ENCODE results near the gene AFG3L2. TPM values are rescaled to one million over a fixed set of nuclear protein-coding genes. Genes with fewer than 3 reads are reported as not detected.
A peak's percentile ranks its signal among the peaks of the same experiment; 100 is the strongest.

AFG3L2 gene
- total and polyA plus RNA-seq, 2 of the 13 experiments (the other 11 are each of a cell fraction or from before 2014, with no cell fraction given), result 28.6 to 86.9 TPM

DNA sequence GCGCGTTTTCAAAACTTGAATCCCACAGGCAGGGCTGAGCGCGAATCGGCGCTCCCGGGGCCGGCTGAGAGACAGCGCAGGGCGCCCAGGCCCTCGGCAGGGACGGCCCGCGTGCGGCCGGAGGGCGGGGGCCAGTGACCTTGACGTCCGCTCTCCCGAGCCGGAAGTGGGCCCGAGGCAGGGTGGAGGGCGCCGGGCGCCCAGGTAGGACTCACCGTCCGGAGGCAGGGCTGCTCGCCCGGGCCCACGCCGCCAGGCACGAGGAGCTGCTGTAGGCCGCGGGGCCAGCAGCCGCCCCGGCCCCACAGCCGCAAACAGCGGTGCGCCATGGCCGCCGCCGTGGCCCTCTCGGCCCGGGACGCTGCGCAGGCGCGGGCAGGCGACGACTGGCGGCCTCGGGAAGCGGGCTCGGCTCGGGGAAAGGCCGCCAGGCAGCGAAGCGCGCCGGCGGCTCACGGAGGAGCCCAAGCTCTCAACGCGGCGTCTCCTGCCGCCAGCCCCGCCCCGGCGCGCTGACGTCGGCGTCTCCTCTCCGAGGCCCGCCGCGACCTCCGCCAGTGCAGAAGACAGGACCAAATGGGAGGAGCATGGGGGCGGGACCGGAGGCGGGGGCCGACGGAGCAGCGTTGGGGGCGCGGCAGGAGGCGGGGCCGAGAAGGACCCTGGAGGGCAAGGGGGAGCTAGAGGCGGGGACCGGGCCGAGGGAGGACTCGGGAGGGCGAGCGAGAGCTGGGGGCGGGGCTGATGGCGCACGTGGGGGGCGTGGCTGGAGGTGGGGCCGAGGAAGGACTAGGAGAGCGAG lies at the start of gene AFG3L2 (continued):
- TF ChIP-seq, protein P1, sequence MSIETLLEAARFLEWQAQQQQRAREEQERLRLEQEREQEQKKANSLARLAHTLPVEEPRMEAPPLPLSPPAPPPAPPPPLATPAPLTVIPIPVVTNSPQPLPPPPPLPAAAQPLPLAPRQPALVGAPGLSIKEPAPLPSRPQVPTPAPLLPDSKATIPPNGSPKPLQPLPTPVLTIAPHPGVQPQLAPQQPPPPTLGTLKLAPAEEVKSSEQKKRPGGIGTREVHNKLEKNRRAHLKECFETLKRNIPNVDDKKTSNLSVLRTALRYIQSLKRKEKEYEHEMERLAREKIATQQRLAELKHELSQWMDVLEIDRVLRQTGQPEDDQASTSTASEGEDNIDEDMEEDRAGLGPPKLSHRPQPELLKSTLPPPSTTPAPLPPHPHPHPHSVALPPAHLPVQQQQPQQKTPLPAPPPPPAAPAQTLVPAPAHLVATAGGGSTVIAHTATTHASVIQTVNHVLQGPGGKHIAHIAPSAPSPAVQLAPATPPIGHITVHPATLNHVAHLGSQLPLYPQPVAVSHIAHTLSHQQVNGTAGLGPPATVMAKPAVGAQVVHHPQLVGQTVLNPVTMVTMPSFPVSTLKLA (IDR thresholded peaks at IDR 0.05), result peak; percentile 87
- TF ChIP-seq BRD4 (CRISPR knock-in tag; IDR thresholded peaks at IDR 0.05) (peak; percentile 77; the same call in 1 of the 2 replicates), TBX2 (CRISPR knock-in tag; IDR thresholded peaks at IDR 0.05; ENCODE audit: borderline replicate concordance) (no peak), PLRG1 (conservative IDR thresholded peaks at IDR 0.05) (no peak), ARNT (IDR thresholded peaks at IDR 0.05) (no peak), NAIF1 (CRISPR knock-in tag; IDR thresholded peaks at IDR 0.05; ENCODE audit: borderline replicate concordance) (peak; percentile 42; the same call in 1 of the 2 replicates), RBM39 (IDR thresholded peaks at IDR 0.05; ENCODE audit: low read depth, low read length, poor library complexity, severe bottlenecking) (no peak), JARID2 (CRISPR knock-in tag; IDR thresholded peaks at IDR 0.05; ENCODE audit: insufficient replicate concordance) (no peak), MLLT10 (CRISPR knock-in tag; IDR thresholded peaks at IDR 0.05) (no peak), ZBTB7B (CRISPR knock-in tag; IDR thresholded peaks at IDR 0.05) (no peak), BCL6 (CRISPR knock-in tag; IDR thresholded peaks at IDR 0.05) (no peak), MIXL1 (CRISPR knock-in tag; IDR thresholded peaks at IDR 0.05) (no peak), ZNF598 (CRISPR knock-in tag; IDR thresholded peaks at IDR 0.05; ENCODE audit: borderline replicate concordance) (peak; percentile 59; the same call in 1 of the 2 replicates), NFIC (IDR thresholded peaks at IDR 0.05; ENCODE audit: low read length) (no peak), GZF1 (CRISPR knock-in tag; IDR thresholded peaks at IDR 0.05) (no peak), ATM (IDR thresholded peaks at IDR 0.05; ENCODE audit: borderline replicate concordance) (no peak), TBX3 (IDR thresholded peaks at IDR 0.05; ENCODE audit: borderline replicate concordance) (no peak), MAFF (IDR thresholded peaks at IDR 0.05; ENCODE audit: low read depth, low read length) (no peak), ZC3H4 (CRISPR knock-in tag; IDR thresholded peaks at IDR 0.05; ENCODE audit: borderline replicate concordance) (no peak)
- TF ChIP-seq, protein P2, sequence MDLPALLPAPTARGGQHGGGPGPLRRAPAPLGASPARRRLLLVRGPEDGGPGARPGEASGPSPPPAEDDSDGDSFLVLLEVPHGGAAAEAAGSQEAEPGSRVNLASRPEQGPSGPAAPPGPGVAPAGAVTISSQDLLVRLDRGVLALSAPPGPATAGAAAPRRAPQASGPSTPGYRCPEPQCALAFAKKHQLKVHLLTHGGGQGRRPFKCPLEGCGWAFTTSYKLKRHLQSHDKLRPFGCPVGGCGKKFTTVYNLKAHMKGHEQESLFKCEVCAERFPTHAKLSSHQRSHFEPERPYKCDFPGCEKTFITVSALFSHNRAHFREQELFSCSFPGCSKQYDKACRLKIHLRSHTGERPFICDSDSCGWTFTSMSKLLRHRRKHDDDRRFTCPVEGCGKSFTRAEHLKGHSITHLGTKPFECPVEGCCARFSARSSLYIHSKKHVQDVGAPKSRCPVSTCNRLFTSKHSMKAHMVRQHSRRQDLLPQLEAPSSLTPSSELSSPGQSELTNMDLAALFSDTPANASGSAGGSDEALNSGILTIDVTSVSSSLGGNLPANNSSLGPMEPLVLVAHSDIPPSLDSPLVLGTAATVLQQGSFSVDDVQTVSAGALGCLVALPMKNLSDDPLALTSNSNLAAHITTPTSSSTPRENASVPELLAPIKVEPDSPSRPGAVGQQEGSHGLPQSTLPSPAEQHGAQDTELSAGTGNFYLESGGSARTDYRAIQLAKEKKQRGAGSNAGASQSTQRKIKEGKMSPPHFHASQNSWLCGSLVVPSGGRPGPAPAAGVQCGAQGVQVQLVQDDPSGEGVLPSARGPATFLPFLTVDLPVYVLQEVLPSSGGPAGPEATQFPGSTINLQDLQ (CRISPR knock-in tag; IDR thresholded peaks at IDR 0.05), result peak; percentile 93; the same call in 1 of the 2 replicates
- TF ChIP-seq, protein P3, sequence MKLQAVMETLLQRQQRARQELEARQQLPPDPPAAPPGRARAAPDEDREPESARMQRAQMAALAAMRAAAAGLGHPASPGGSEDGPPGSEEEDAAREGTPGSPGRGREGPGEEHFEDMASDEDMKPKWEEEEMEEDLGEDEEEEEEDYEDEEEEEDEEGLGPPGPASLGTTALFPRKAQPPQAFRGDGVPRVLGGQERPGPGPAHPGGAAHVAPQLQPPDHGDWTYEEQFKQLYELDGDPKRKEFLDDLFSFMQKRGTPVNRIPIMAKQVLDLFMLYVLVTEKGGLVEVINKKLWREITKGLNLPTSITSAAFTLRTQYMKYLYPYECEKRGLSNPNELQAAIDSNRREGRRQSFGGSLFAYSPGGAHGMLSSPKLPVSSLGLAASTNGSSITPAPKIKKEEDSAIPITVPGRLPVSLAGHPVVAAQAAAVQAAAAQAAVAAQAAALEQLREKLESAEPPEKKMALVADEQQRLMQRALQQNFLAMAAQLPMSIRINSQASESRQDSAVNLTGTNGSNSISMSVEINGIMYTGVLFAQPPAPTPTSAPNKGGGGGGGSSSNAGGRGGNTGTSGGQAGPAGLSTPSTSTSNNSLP (IDR thresholded peaks at IDR 0.05; ENCODE audit: low read depth, low read length), result no peak

Data from HepG2 (cell line).